KOPT-K1 (cell line): ENCODE measurements around the gene SMYD3.
"Not testable (repeated sequence)": the region's sequence is repeated elsewhere in the genome, so short reads cannot be mapped to it uniquely, and the experiment has no call there.

Experiments used
- H3K27ac ChIP-seq: fragments of 200-600 bp; sonication (generic); 2 replicates; pipeline ENCODE4 v1.5.1; 2016; ENCODE audit warnings: antibody characterized with exemption, mild to moderate bottlenecking, low read depth, low read length; ENCODE audit not compliant: poor library complexity, severe bottlenecking
- H3K36me3 ChIP-seq: fragments of 200-600 bp; sonication (generic); 2 replicates; pipeline ENCODE4 v1.5.1; 2017; ENCODE audit warnings: antibody characterized with exemption, mild to moderate bottlenecking, low read length, moderate library complexity; ENCODE audit not compliant: insufficient read depth
- H3K9me3 ChIP-seq: fragments of 200-600 bp; sonication (generic); 2 replicates; pipeline ENCODE4 v1.5.1; 2017; ENCODE audit warnings: antibody characterized with exemption, low read length, mild to moderate bottlenecking; ENCODE audit not compliant: insufficient read depth, poor library complexity, severe bottlenecking

Gene SMYD3

DNA sequence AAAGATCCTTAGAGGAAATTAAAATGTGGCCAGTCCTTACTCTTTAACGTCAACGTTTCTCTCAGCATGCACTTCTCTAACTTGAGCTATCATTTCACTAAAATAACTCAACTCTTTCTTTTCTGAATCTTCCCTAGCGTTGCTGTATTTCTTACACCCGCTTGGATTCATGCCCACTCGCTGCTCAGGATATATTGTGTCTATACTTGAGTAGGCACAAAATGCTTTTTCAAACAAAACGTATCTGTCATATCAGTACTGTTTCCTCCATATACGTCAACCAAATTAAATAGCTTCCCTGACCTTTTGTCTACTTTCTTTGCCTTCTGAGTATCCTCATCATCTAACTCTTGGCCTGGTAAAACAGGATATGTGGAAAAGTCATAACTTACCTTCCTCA is 549.7 kb downstream of the SMYD3 start:
- Histone ChIP-seq H3K36me3 (no peaks in the 10 kb centered on the region), H3K9me3 (no peaks in the 10 kb centered on the region), H3K27ac (no peak overlapping the region)

DNA sequence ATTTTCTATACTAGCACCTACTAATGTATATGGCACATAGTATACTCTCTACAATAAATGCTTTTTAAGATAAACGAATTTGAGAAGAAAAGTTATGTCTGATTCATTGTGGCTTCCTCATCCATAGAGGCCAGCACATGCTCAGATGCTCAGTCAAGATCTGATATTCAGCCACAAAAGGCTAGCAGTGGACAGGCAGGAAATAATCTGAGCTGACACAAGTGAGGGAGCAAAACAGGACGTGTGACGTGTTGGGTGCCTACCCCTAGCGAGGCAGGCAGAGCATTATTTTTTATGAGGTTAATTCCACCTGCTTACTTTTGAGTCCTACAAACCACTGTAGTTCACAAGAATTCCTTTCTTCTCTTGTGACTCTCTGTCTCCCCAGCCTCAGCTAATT is 550.9 kb downstream of the SMYD3 start:
- no peaks in the 10 kb centered on the region for H3K36me3 ChIP-seq
- H3K9me3 ChIP-seq: no peaks in the 10 kb centered on the region
- no peak overlapping the region for H3K27ac ChIP-seq

DNA sequence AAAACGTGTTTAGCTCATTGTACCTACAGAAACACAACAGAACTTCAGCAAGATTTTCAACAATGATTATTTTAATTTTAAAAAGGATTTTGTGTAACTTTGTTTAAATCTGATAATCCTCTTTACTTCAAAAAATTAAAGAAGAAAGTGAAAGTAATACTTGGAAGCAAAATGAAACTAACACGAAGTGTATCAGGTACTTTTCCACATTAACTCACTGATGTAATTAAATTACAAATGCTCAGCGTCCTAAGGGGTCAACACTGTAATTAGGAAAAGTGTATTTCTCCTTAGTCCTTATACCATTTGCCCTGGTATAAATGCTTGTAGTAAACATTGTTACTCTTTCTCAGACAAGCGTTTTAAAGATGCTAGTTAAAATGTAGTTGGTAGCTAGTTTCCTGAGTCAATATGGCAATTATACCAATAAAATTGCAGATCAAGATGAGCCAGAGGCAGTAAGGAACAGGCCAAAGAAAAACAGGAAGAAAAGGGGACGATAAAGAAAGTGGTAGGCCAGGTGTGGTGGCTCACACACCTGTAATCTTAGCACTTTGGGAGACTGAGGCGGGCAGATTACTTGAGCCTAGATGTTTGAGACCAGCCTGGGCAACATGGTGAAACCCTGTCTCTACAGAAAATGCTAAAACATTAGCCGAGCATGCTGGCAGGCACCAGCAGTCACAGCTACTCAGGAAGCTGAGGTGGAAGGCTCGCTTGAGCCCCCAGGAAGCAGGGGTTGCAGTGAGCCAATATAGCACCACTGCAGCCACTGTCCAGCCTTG is 553.0 kb downstream of the SMYD3 start:
- Histone ChIP-seq H3K36me3 (no peaks in the 10 kb centered on the region), H3K9me3 (no peaks in the 10 kb centered on the region), H3K27ac (peak overlapping the region; percentile 86)

DNA sequence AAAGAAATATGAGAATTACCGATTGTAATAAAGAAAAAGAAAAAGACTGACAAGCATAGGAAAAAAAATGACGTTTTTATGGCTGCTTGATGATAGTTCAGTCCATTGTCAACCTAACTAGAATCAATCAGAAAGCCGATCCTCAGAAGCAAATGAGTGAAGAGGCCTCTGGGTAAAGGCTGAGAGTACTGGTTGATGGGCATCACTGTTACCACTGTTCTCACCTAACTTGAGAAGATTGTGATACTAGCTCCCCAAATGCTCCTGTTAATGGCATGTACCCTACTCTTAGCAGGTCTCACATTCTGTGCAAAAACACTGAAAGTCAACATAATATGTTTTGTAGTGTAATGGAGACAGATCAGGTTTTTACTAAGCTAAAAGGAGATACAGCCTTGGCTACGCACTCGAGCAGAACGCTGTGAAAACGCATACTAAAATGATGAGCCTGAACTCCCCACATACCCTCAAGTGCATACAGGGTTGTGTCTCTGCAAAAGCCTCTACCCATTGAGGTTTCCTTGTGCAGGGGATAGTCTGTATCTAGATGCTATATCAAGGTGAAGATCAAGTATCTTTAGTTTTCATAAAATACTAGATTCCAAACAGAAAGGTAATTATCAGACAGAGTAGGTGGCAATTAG is 554.6 kb downstream of the SMYD3 start:
- no peak overlapping the region for H3K27ac ChIP-seq
- no peaks in the 10 kb centered on the region for H3K9me3 ChIP-seq
- H3K36me3 ChIP-seq: no peaks in the 10 kb centered on the region

DNA sequence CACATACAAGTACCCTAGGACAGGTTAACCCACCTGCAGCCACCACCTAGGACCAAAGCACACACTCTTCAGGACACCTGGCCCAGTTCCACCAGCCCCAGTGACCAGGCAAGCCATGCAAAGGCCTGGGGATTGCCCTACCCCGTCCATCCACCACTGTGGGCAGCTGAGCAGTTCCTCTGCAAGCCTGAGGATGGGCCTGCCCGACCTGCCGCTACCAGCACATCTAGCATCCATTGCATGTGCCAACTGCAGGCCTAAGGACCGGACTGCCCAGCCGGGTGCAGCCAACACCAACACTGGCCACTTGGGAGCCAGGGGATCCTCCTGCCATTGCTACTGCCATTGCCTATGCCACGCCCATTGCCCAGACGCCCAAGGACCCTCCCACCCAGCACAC is 558.3 kb downstream of the SMYD3 start:
- no peak overlapping the region for H3K27ac ChIP-seq
- H3K9me3 ChIP-seq: peaks cover 11% of the 10 kb centered on the region
- H3K36me3 ChIP-seq: no peaks in the 10 kb centered on the region

DNA sequence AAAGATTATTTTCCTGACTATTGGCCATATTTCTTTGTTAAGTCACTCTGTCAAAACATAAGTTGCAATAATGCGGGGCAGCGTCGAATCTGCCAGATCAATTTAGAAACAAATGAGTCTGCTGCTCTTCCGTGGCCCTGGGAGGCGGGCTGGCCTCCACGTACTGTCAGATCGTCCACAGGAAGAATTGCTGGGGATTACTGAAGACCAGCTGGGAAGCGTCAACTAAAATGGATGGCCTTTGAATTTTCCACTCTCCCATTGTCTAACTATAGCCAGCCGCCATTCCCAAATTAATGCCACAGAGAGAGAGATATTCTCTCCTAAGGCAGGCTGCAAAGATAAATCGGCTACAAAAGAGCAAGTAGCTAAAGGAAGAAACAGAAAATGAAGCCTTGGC is 560.2 kb downstream of the SMYD3 start:
- no peak overlapping the region for H3K27ac ChIP-seq
- no peaks in the 10 kb centered on the region for H3K36me3 ChIP-seq
- H3K9me3 ChIP-seq: peaks cover 11% of the 10 kb centered on the region

DNA sequence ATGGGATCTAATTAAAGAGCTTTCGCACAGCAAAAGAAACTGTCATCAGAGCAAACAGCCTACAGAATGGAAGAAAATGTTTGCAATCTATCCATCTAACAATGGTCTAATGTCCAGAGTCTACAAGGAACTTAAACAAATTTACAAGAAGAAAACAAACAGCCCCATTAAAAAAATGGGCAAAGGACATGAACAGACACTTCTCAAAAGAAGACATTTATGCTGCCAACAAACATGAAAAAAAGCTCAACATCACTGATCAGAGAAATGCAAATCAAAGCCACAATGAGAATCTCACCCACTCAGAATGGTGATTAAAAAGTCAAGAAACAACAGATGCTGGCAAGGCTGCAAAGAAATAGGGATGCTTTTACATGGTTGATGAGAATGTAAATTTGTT is 561.9 kb downstream of the SMYD3 start:
- peaks cover 11% of the 10 kb centered on the region for H3K9me3 ChIP-seq
- not testable (repeated sequence) for H3K36me3 ChIP-seq, H3K27ac ChIP-seq

DNA sequence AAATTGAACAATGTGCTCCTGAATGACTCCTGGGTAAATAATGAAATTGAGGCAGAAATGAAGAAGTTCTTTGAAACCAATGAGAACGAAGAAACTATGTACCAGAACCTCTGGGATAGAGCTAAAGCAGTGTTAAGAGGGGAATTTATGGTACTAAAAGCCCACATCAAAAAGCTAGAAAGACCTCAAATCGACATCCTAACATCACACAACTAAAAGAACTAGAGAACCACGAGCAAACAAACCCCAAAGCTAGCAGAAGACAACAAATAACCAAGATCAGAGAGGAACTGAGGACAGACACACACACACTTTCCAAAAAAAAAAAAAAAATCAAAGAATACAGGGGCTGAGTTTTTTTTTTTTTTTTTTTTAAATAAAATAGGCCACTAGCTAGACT is 564.2 kb downstream of the SMYD3 start:
- no peaks in the 10 kb centered on the region for H3K36me3 ChIP-seq
- H3K27ac ChIP-seq: no peak overlapping the region
- H3K9me3 ChIP-seq: peaks cover 11% of the 10 kb centered on the region

DNA sequence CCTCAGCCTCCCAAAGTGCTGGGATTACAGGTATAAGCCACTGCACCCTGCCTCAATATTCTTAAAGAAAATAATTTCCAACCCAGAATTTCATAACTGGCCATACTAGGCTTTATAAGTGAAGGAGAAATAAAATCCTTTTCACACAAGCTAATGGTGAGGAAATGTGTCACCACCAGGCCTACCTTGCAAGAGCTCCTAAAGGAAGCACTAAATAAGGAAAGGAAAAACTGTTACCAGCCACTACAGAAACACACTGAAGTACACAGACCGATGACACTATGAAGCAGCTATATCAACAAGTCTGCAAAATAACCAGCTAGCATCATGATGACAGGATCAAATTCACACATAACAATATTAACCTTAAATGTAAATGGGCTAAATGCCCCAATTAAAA is 565.3 kb downstream of the SMYD3 start:
- not testable (repeated sequence) for H3K36me3 ChIP-seq, H3K27ac ChIP-seq
- peaks cover 11% of the 10 kb centered on the region for H3K9me3 ChIP-seq

DNA sequence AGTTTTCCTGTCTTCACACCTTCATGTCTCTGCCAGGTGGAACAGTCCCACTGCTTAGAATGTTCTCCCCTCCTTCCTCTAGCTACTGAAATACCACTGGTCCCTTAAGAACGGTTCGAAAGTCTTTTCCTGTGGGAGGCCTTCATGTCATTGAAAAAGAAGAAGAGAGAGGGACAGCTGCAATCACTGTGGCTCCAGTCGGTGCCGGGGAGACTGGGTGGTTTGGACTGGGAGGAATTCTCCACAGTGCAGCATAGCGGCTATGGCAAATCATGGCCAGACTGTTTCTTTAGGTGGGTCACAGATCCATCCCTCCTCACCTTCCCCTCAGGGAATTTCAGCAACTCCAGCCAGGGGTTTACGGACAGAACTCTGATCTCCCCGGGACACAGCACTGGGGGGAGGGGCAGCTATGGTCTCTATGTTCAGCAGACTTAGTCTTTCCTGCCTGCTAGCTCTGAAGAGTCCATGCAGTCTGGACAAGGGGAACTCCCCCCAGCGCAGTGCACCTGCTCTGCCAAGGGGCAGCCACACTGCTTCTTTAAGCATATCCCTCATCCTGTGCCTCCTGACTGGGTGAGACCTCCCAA is 567.2 kb downstream of the SMYD3 start:
- Histone ChIP-seq H3K27ac (no peak overlapping the region), H3K9me3 (peaks cover under 1% of the 10 kb centered on the region), H3K36me3 (no peaks in the 10 kb centered on the region)

DNA sequence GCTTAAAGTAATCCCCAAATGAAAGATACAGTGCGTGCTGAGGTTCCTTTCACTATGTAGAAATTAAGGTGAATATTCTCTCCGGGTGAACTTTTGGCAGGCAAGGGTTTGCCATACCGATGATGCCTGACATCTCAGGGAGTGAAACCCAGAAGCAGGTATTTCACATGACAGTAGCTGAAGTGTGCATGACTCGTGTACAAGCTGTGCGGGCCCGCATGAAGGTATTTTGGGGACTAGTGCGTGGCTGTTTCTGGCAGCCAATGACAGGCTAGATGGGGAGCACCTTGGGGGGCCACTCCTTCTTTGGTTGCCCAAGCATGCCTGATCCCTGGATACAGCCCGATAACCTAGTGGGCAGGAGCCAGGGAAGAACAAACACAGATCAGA is 569.0 kb downstream of the SMYD3 start:
- no peaks in the 10 kb centered on the region for H3K36me3 ChIP-seq
- H3K9me3 ChIP-seq: no peaks in the 10 kb centered on the region
- no peak overlapping the region for H3K27ac ChIP-seq

DNA sequence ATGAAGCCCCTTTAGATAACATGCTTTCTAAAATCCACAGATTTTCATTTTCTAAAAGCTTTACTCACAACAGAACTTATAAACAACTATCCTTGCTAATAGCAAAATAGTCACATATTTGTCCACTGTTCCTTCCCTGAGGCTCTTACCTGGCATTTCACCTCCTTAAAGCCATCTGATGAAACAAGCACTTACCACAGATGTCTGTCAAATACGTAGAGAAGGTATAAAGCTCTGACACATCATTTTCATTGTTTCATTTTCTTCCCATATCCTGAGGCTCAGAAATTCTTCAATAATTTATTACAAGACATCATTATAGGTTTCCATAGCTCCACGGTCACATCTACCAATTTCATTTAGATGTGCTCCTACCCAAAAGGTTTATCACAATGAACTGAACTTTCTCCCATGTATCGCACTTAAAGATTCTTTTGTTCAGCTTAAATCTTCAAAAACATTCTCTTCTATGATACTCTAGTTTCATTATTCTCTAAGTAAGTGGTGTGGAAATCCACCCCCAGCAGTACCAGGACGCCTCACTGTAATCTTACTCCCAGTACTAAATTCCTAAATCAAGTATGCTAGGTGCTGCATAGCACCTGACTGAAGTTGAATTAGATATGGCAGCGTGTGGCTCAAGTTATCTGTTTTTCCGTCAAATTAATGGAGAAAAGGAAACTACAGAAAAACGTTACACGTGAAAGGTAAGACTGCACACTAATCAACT is 569.6 kb downstream of the SMYD3 start:
- H3K9me3 ChIP-seq: no peaks in the 10 kb centered on the region
- H3K27ac ChIP-seq: no peak overlapping the region
- no peaks in the 10 kb centered on the region for H3K36me3 ChIP-seq

DNA sequence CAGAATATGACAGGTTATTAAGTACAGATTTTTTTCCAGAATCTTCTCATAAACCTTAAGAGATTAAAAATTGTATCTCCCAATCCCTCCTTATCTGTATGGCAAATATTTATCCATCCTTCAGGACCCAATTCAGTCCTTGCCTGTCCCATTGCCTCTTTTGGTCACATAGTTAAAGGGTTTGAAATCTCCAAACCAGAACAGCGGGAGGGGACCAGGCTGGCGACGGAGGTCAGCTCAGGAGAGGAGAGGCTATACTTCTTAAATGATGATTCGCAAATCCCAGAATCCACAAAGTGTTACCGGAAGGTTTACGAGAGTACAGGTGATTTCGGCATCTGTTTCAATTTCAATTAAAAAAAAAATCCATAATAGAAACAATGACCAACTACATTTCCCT is 572.7 kb downstream of the SMYD3 start:
- Histone ChIP-seq H3K9me3 (no peaks in the 10 kb centered on the region), H3K27ac (no peak overlapping the region), H3K36me3 (no peaks in the 10 kb centered on the region)

DNA sequence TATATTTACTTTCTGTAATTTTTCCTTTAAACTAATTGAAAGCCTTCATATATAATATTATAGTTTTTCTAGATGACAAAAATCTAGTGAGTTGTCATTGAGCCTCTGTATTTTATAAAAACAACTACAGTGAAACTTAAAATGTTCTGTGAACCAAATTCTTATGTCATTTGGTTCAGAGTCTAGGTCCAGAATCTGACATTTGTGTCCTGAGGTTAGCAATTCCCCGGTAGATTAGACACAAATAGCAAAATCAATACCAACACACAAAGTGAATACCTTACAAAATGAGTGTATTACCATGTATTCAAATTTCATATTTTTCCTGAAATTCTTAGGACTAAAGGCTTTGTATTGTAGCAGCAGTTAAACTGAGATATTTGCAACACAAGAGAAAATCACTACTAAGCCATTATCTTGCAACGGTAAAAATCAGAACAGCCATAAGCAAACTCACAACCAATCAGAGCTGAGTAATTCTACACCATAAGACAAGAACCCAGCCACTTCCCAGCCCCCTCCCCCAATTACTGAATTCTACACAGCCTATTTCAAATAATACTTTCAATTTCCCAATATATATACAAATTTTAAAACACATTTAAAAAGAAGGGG is 573.5 kb downstream of the SMYD3 start:
- H3K27ac ChIP-seq: no peak overlapping the region
- H3K9me3 ChIP-seq: no peaks in the 10 kb centered on the region
- no peaks in the 10 kb centered on the region for H3K36me3 ChIP-seq
